ENCODE results near the gene MORC3. TPM values are rescaled to one million over a fixed set of nuclear protein-coding genes. Genes with fewer than 3 reads are reported as not detected.

The MORC3 gene
- total and polyA plus RNA-seq, 9 of the 15 experiments (the other 6 are each of a cell fraction or from before 2014, with no cell fraction given) = 12.7 to 53.7 (median 36.0) TPM

DNA sequence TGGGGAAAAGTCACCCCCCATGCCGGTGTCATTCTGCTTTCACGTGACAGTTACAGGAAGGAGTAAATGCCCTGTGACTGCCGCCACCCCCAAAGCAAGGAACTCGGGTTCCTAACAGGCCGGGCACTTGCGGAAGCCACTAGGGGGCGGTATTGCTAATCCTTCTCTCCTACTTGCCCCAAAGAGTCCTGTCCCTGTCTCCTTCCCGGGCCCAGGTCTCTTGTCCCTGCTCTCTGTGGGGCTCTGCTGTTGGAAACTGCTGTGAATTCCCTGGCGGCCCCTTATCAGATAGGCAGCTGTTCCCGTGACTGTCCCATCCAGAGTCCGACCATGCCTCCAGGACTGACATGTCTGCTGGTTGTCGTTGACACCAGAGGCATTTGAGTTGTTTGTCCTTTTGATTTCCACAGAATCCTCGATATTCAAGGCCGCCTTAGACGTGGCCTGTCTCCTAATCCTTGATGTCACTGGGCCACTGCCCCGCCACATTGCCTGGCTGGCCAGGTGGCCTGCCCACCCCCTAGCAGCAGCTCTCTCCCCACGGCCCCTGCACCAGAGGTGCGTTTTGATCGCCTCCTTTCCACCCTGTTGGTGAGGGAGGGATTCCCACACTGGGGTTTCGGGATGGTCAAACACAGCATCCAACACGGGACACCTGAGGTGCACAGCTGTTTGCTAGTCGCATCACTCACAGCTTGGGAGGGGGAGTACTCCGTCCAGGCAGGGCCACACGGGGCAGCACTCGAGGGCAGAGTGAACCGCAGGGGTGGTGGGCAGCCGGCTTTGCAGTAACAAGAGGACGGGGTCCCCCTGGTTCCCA, 102.5 kb downstream of the MORC3 start (continued):
- TF ChIP-seq RBFOX2 (IDR thresholded peaks at IDR 0.05; ENCODE audit: low read depth, low read length) (no peak), ZNF24 (IDR thresholded peaks at IDR 0.05) (peak; percentile 67), RB1 (IDR thresholded peaks at IDR 0.05; ENCODE audit: low read depth) (peak; percentile 42; the same call in 1 of the 2 replicates), NFIC (IDR thresholded peaks at IDR 0.05) (0 out of 2 replicates have a peak, but pooled peaks have one; percentile 6), MYC (IDR thresholded peaks at IDR 0.05; ENCODE audit: low read depth, low read length) (0 out of 2 replicates have a peak, but pooled peaks have one; percentile 23), MYC (CRISPR knock-in tag; IDR thresholded peaks at IDR 0.05; ENCODE audit: borderline replicate concordance, low read depth) (no peak), CBFB (CRISPR knock-in tag; IDR thresholded peaks at IDR 0.05) (no peak), L3MBTL2 (IDR thresholded peaks at IDR 0.05) (peak; percentile 18; the same call in 1 of the 2 replicates), SMARCE1 (IDR thresholded peaks at IDR 0.05) (0 out of 2 replicates have a peak, but pooled peaks have one; percentile 35), SMARCA4 (IDR thresholded peaks at IDR 0.05) (peak; percentile 61), PHTF2 (CRISPR knock-in tag; IDR thresholded peaks at IDR 0.05) (no peak), XRCC5 (IDR thresholded peaks at IDR 0.05; ENCODE audit: low read depth, low read length) (0 out of 2 replicates have a peak, but pooled peaks have one; percentile 71), NR4A1 (CRISPR knock-in tag; IDR thresholded peaks at IDR 0.05) (no peak), NR4A1 (tag; IDR thresholded peaks at IDR 0.05) (no peak), POLR2G (IDR thresholded peaks at IDR 0.05; ENCODE audit: low read depth, low read length) (0 out of 2 replicates have a peak, but pooled peaks have one; percentile 18), RAD51 (IDR thresholded peaks at IDR 0.05; ENCODE audit: borderline replicate concordance, low read depth) (peak; percentile 8; the same call in 1 of the 2 replicates)
- TF ChIP-seq, protein P1, sequence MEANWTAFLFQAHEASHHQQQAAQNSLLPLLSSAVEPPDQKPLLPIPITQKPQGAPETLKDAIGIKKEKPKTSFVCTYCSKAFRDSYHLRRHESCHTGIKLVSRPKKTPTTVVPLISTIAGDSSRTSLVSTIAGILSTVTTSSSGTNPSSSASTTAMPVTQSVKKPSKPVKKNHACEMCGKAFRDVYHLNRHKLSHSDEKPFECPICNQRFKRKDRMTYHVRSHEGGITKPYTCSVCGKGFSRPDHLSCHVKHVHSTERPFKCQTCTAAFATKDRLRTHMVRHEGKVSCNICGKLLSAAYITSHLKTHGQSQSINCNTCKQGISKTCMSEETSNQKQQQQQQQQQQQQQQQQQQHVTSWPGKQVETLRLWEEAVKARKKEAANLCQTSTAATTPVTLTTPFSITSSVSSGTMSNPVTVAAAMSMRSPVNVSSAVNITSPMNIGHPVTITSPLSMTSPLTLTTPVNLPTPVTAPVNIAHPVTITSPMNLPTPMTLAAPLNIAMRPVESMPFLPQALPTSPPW (CRISPR knock-in tag; IDR thresholded peaks at IDR 0.05) = 0 out of 2 replicates have a peak, but pooled peaks have one; percentile 22
- TF ChIP-seq, protein P2, sequence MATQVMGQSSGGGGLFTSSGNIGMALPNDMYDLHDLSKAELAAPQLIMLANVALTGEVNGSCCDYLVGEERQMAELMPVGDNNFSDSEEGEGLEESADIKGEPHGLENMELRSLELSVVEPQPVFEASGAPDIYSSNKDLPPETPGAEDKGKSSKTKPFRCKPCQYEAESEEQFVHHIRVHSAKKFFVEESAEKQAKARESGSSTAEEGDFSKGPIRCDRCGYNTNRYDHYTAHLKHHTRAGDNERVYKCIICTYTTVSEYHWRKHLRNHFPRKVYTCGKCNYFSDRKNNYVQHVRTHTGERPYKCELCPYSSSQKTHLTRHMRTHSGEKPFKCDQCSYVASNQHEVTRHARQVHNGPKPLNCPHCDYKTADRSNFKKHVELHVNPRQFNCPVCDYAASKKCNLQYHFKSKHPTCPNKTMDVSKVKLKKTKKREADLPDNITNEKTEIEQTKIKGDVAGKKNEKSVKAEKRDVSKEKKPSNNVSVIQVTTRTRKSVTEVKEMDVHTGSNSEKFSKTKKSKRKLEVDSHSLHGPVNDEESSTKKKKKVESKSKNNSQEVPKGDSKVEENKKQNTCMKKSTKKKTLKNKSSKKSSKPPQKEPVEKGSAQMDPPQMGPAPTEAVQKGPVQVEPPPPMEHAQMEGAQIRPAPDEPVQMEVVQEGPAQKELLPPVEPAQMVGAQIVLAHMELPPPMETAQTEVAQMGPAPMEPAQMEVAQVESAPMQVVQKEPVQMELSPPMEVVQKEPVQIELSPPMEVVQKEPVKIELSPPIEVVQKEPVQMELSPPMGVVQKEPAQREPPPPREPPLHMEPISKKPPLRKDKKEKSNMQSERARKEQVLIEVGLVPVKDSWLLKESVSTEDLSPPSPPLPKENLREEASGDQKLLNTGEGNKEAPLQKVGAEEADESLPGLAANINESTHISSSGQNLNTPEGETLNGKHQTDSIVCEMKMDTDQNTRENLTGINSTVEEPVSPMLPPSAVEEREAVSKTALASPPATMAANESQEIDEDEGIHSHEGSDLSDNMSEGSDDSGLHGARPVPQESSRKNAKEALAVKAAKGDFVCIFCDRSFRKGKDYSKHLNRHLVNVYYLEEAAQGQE (IDR thresholded peaks at IDR 0.05; ENCODE audit: borderline replicate concordance) = peak; percentile 73
- TF ChIP-seq, protein P2 (CRISPR knock-in tag; IDR thresholded peaks at IDR 0.05; ENCODE audit: low read depth) = no peak
